Hematopoietic multipotent progenitor cell (in vitro differentiated cells): ENCODE results near the gene LCORL. TPM values are rescaled to one million over a fixed set of nuclear protein-coding genes. Genes with fewer than 3 reads are reported as not detected.

Source experiments
- DNase-seq, 3 donors: peaks; one replicate each; pipeline ENCODE4 v3.0.0-alpha.2; 2011 to 2015; ENCODE audit warnings: low read depth in 2 of 3, low spot score in 2 of 3
- total RNA-seq: library from RNA; depleted of rRNA; stranded (reverse); fragments of >200 nt; gene quantifications from one replicate; pipeline ENCODE4 v1.2.3, GENCODE V29; 2012

LCORL gene
- total RNA-seq, 1 donor = 8.6 TPM

DNA sequence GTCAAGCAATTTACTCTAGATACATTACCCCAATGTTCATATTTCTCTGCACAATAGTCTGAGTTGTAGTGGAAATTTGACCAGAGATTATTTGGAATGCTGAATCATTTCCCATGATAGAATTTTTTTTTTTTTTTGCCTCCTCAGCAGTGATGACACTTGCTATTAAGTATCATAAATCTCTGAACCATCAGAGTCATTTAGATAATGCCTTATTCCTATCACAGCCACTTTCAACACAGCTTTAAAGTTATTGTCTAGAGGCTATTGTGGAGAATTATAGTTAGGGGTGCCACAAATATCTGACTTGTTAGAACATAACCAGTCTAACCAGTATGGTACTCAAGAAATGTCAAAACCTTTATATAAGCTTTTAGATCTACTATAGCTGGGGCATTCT lies 79.8 kb downstream of the LCORL start:
- no peak for DNase-seq

DNA sequence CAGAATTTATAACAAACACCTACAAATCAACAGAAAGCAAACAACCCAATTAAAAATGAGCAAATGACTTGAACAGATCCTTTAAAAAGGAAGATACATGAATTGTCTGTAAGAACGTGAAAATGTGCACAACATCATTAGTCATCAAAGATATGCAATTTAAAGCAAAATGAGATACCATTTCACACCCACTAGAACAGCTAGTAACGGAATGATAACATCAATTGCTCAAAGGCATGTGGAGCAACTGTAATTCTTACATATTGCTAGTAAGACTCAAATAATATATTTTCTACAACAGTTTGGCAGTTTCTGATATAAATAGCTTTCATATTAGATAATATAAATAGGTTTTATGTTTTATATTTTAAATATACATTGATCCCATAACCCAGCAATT lies 82.5 kb downstream of the LCORL start:
- DNase-seq = no peak

DNA sequence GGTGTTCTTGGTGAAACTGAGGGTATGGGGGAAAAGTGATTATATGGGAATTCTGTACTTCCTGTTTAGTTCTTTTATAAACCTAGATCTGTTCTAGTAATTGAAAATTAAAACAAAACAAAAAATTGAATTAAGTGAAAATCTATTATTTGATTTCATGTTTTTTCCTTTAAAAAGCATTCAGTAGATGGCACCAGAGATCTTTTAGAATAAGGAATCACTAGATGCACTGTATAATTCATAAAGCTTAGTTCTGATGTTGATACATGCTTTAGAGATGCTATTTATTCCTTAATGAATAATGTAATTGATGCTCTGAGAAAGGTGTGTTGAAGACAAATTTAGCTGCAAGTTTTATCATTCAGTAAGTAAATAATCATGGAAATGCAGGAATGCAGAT lies 87.3 kb downstream of the LCORL start:
- peak in 1 of 3 donors; percentile 7 for DNase-seq

DNA sequence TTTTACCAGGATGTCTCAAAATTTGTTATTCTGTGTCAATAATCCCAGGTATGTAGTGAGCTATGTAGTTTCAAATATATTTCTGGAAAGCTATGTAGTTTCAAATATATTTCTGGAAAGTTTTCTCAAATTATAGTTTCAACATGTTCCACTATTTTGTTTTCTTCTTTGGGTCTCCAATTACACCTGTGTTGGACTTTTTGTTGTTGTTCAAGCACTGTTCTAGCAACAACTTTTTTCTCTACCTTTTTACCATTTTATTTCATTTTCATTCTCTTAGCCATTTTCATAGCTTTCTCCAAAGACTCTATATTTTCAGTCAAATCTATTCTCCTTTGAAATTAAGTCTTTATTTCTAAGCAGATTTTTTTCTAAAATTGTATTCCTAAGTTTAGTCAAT lies 88.4 kb downstream of the LCORL start:
- DNase-seq = peak in 1 of 3 donors; percentile 2

DNA sequence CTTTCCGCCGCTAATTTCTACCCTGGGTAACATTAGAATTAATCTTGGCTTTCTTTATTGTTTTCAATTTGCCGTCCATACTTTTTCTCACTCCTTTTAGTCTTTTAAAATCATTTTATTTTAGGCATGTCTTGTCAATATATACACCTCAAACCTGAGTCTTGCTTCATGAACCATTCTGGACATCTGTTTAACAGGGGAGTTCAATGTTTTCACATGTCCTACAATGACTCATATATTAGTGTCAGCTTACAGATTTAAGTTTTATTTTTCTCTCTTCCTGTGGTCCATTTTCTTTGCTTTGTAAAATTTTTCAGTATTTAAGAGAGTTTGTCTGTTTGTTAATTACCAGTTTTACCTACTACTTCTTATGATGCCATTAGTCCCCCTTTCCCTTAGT lies 89.5 kb downstream of the LCORL start:
- no peak for DNase-seq

DNA sequence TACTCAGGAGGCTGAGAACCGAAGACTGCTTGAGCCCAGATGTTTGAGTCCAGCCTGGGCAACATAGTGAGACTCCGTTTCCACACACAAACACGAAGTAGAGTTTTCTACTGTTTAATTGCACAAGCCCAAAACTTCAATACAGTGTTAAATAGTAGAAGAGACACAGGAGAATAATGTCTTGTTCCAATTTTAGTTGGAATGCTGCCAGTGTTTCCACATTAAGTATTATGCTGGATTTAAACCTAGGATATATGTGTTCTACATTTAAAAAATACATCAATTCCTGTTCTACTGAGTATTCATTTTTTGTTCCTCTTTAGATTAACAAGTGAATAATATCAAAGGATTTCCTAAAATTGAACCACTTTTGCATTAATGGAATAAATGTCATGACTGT lies 91.3 kb downstream of the LCORL start:
- DNase-seq = no peak

DNA sequence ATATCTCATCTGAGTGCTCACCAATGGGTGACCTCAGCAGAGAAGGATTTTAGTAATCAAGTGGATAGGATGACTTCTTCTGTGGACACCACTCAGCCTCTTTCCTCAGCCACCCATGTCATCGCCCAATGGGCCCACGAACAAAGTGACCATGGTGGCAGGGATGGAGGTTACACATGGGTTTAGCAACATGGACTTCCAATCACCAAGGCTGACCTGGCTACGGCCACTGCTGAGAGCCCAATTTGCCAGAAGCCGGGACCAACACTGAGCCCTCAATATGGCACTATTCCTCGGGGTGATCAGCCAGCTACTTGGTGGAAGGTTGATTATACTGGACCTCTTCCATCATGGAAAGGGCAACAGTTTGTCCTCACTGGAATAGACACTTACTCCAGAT lies 97.4 kb downstream of the LCORL start:
- DNase-seq = no peak

DNA sequence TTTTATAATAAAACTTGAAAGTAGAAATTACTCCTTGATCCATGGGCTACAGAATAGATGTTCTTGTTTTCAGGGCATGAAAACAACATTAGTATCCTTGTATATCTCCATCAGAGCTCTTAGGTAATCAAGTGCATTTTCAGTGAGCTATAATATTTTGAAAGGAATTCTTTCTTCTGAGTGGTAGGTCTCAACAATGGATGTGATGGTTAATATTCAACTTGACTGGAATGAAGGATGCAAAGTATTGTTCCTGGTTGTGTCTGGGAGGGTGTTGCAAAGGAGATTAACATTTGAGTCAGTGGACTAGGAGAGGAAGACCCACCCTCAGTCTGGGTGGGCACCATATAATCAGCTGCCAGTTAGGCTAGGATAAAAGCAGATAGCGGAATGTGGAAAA lies 100.1 kb downstream of the LCORL start:
- no peak for DNase-seq

DNA sequence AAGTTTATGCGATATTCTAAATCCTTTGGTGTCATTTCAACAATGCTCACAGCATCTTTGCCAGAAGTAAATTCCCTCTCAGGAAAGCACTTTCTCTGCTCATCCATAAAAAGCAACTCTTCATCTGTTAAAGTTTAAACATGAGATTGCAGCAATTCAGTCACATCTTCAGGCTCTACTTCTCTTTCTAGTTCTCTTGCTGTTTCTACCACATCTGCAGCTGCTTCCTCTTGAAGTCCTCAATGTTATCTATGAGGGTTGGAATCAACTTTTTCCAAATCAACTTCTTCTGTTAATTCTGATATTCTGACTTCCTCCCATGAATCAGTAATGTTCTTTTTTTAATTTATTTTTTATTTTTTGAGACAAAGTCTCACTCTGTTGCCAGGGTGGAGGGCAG lies 100.9 kb downstream of the LCORL start:
- DNase-seq = peak in 1 of 3 donors; percentile 63

DNA sequence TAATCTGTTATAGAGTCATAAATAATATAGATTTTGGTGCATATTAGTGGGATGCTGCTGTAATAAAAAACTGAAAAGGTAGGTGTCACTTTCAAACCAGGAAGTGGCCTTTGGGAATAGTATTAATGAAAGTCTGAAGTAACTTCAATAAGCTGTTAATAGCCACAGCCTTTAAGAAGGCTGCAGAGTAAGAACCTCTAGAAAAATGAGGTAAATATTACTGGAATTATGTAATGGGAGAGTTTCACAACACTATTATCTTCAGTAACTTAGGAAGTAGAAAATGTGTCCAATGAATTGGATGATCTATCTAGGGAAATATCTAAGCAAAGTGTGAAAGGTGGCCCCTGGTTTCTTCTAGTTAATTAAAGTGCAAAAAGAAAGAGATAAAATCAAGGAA lies 106.1 kb downstream of the LCORL start:
- DNase-seq = no peak

DNA sequence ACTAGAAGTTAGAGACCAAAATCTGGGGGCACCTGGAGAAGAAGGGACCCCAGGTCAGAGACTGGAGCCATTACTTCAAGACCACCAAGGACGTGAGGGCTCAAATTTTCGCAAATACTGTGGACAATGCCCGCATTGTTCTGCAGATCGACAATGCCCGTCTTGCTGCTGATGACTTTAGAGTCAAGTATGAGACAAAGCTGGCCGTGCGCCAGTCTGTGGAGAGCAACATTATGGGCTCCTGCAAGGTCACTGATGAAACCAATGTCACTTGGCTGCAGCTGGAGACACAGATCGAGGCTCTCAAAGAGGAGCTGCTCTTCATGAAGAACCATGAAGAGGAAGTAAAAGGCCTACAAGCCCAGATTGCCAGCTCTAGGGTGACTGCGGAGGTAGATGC lies 109.5 kb downstream of the LCORL start:
- no peak for DNase-seq

DNA sequence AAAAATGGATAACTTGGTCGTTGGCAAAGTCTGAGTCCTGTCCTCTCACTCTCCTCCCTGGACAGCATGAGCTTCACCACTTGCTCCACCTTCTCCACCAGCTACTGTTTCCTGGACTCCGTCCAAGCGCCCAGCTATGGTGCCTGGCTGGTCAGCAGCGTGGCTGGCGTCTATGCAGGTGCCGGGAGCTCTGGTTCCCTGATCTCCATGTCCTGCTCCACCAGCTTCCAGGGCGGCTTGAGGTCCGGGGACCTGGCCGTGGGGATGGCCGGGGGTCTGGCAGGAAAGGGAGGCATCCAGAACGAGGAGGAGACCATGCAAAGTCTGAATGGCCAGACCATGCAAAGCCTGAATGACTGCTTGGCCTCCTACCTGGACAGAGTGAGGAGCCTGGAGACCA lies 109.9 kb downstream of the LCORL start:
- no peak for DNase-seq

DNA sequence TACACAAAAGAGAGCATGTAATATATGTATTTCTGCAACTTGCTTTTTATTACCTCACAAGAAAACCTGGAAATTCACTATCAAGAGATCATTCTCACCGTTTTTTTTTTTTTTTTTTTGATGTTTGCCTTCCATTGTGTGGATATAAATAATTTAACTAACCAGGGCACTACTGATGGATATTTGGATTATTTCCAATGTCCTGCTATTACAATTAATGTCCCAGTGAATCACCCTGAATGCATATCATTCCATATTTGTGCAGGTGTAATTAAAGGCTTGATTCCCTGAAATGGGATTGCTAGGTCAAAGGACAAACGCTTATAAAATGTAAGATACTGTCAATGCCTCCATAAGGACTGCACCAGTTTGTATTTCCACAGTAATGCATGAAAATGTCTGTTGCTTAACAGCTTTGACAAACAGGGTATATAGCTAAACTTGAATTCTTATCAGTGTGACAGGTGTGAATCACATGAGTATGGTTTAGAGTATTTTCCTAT lies 123.0 kb downstream of the LCORL start:
- no peak for DNase-seq

DNA sequence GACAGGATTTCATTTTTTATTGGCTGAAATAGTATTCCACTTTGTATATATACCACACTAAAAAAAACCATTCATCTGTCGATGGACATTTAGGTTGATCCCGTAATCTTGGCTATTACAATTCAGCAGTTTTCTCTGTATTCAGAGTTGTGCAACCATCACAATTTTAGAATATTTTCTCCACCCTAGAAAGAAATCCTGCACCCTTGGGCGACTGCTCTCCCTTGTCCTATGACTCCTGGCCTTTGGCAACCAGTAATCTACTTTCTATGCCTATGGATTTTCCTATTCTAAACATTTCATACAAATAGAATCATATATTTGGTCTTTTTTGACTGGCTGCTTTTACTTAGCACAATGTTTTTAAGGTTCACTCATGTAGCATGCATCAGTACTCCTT lies 126.1 kb downstream of the LCORL start:
- DNase-seq = no peak

DNA sequence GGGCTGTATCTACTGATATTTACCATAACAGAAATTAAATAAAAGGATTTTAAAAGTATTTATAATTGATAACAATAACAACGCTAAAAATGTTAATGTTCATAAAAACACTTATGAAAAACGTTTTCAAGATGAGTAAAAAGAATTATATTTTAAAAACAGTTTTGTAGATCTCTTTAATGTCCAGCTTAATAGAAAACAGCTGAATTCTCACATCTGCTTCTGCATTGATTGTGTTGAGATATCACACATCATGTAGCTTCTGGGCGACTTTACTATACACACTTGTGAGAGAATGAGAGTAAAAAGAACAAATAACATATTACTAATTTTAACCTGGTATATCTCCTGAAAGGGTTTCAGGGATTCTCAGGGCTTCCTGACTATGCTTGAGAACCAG lies 127.1 kb downstream of the LCORL start:
- DNase-seq = no peak

DNA sequence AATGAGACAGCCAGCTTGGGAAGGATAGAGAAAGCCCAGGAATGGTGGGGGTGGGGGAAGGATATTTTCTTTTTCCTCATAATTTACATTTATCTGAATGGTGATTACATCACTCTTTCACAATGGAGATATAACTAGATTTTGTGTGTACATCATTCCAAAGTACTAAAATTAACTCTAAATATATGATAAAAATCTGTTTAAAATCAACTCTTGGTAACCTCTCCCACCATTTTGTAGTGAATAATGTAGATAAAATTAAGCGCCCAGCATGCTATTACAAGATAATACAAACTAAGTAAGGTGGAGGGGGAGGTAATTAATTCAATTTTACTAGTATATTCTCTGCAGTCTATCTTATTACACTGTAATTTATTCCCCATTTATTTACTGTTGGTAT lies 131.9 kb downstream of the LCORL start:
- DNase-seq = no peak

DNA sequence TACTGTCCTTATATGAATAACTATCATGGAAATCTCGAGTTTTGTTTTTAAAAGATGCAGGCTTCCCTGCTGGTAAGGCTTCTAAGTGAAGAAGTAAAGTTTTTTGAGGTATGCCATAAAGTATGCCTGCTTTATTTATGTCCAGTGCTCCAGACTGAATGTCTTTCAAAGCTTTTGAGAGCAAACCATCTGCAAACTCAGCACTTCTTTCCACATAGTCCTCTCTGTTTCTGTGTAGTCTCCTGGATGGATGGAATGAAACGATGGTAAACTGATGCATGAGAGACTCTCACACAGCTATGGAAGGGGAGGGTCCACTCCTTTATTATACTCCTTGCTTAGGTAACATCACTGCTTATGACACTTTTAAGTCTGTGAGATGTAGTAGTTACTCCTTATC lies 137.0 kb downstream of the LCORL start:
- no peak for DNase-seq

DNA sequence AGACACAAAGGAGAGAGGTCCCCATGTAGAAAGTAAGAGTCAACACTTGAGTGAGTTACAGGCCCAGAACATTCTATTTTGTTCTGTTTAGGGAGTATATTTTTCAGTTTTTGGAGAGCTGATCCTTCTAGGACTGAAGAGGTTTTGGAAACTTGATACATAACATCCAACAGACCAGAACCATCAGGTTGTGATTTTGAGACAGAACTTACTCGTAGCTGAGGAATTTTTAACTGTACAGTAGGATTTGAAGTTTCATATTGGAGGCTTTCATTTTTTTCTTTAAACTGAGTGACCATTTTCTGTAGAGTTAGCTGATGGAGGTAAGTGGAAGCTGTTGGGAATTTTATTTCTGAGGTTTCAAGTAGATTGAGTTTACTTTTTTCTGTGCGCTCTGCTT lies 137.5 kb downstream of the LCORL start:
- no peak for DNase-seq

DNA sequence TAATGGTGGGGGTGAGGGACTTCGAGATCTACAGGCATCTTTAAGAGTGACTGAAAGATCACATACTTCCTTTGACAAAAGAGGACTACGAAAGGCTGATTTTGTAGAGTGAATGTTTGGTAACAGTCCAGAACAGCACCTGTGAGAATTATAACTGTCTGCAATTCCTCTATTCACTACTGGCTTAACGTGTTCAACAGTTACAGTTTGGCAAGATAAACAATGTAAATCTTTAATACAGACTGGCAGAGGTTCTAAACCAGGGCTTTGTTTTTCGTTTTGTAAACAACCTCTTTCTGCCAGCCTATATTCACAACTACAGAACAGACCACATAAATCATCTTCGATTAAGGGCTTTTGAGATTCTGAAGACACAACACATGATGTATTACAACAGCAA lies 143.9 kb downstream of the LCORL start:
- no peak for DNase-seq

DNA sequence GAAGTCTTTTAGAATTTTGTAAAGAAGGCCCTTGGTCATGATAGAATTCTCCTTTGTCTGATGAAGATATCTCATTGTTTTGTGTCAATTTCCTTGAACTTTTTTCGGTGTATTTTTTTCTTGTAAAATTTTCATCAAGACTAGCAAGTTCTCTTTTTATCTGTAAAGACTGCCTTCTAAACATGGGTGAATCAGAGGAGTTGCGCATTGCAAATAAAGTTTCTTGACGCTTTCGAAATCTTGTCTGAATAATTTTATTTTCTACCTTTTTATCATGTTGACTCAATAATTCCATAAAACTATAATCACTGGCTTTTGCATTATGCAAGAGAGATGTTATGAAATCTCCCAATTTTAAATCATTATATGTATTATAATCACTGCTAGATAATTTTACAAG lies 144.6 kb downstream of the LCORL start:
- no peak for DNase-seq

DNA sequence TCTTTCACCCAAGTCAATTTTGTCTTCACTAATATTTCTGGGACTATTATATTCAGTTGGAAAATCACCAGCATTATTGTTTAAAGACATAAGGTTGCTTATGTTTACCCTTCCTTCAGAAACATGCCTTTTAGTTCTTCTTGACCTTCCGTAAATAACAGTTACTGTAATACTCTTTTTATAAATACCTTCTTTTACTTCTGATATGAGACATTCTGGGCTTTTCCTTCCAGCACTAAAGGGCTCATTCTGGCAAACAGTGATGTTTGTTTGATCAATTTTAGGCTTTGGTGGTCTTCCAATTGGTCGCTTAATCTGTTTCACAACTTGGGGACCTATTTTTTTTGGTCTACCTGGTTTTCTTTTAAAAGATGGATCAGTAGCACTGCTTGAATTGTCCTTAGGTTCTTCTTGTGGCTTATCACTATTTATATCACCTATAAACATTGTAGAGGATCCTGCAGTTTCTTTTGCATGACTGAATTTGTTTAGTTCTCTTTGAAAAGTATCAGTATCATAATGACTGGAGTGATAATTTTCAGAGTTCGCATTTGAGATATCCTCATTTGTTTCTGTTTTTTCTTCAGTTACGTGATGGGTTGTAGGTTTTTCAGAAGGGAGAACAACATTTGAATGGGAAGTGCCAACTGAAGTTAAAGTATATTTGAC lies 146.0 kb downstream of the LCORL start:
- DNase-seq = no peak

DNA sequence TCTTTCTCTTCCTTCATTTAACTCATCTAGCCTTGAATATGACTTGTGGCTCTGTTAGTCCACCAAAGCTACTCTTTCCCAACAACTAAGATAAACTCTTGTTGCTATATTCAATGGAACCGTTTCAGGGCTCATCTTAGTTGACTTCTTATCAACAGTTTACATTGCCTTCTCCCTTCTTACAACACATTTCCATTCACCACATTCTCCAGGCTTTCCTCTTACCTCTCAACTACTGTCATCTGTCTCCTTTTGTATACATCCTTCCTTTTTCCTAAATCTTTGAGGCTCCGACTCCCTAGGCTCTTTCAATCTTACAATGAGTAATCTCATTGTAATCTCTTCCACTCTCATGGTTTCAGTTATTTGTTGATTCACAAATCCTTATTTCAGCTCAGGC lies 152.2 kb downstream of the LCORL start:
- DNase-seq = no peak

DNA sequence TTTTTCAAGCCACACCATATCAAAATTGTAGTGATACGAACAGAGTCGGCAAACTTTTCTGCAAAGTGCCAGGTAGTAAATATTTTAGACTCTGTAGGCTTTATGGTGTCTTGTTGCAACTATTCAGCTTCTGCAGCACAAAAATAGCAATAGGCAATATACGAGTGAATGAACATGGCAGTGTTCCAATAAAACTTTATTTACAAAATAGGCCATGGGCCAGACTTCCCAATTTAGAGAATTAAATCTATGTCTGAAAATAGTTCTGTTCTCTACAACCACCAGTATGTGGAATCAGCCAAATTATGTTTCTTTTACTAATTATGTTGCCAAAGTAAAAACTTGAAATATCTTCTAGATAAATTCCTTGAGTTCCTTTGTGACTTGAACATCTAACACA lies 154.3 kb downstream of the LCORL start:
- DNase-seq = no peak
